DMS153 (cell line): ENCODE data around the gene WFIKKN2.
"Not testable (repeated sequence)": the region's sequence is repeated elsewhere in the genome, so short reads cannot be mapped to it uniquely, and the experiment has no call there.

Experiments used
- DNase-seq: peaks from one replicate; lab custom pipeline; 2025; lab: John Stamatoyannopoulos, UW

WFIKKN2 gene

DNA sequence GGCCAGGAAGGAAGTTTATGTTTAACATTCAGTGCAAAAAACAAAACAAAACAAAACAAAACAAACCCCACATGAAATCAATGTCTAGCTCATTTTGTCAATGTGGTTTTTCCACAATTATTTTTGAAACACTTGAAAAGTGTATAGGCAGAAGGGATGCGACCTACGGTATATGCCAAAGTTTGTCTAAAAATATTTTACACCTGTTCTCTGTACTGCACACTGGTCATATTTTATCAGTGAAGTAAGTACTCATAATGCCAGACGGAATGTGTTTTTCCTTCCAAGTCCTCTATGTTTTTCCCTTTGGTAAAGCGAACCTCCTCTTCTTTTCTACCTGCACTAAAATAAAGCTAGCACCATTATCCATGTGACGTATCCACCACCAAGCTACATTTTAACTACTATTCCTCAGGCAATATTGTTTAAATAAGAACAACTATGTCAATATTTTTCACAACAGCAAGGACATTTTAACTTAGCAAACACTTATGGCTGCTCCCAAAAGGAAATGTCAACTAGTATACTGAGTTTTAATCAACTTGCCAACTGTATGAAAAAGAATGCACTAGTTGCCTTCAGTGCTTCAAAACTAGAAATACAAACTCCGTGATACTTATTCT lies 20.4 kb downstream of the WFIKKN2 start:
- DNase-seq, result peak; percentile 21

DNA sequence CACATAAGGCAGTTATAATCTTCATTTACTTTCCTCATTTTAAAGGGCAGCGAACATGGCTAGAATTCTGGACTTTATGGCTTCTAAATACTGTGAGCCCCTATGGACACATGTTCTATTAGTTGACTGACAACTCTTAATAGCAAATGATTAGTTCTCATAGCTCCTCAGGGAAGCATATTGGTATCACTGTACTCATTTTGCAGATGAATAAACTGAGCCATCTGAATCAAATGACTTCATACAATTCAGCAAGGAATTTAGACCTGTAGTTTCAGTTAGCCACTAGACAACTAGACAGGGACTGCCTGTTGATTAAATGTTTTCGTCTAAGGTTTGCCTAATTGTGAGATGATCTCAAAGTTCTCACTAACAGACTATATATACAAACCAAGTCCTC lies 21.0 kb downstream of the WFIKKN2 start:
- DNase-seq, result no peak

DNA sequence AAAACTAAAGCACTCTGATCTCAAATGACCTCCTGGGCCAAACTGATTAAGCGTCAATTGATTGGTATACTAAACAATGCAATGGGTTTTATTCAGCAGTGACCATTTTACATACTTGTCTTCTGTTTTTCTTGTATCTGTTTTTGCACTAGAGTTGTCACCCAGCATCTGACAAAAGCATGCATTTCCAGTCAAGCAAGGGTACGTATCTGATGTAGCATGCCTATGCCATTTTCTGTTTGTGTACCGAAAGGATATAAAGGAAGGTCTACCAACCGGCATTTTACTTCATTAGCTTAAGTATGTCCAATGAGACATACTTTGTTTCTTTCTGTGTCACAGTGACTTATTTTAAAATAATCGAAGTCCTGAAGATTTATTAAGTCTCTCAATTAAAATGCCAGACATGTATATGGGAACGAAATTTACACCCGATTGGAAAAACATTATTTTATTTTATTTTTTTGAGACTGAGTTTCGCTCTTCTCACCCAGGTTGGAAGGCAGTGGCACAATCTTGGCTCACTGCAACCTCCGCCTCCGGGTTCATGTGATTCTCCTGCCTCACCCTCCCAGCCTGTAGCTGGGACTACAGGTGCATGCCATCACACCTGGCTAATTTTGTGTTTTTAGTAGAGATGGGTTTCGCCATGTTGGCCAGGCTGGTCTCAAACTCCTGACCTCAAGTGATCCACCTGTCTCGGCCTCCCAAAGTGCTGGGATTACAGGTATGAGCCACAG lies 23.3 kb downstream of the WFIKKN2 start:
- DNase-seq, result no peak

DNA sequence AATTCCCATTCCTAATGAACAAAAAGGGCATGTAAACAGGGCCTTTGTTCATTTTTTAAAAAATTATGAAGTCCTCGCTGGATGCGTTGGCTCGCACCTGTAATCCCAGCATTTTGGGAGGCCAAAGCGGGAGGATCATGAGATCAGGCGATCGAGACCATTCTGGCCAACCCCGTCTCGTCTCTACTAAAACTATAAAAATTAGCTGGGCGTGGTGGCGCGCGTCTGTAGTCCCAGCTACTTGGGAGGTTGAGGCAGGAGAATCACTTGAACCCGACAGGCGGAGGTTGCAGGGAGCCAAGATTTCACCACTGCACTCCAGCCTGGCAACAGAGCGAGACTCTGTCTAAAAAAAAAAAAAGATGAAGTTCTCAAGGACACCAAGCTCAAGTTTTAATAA lies 24.3 kb downstream of the WFIKKN2 start:
- DNase-seq, result not testable (repeated sequence)

DNA sequence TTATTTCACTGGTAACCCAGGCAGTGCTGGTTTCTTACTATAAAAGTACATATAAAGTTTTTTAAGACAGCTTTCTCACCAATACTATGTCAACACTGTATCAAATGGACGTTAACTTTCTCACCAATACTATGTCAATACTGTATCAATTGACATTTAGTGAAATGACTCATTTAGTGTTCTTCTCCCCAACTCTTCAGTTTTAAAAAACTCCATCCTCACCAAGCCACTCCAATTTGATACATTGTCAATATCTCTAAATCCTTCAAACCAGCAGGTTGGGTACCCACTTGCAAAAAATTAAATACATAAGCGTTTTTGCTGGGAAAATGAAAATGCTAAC lies 25.9 kb downstream of the WFIKKN2 start:
- DNase-seq, result no peak

DNA sequence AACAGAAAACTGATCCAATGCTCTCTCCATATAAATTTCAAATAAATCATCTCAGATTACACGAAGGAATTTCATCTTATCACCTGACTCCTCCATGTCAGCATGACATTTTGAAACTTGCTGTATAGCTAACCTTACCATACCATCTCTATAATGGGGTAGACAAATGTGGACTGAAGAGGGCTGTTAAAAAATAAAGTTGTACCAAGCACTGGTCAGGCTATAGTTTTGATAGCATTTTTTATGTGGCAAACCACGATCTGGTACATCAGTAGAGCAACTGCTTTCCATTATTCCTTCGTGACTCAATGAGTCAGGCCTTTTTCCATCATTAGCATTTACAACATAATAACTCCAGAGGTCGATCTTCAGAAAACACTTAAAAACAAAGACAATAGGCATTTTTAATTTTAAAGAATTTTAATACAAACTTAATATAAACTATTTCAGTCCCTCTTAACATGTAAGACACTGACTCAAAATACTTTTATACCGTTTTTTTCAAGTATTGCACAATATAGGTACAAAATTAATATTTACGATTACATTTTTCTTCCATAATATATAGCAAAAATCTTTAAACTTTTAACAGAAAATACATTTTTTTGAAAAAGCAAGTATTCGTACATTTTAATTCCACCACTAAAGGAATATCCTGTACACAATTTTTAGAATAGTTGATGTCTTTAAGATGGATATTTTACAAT lies 26.6 kb downstream of the WFIKKN2 start:
- DNase-seq, result no peak

DNA sequence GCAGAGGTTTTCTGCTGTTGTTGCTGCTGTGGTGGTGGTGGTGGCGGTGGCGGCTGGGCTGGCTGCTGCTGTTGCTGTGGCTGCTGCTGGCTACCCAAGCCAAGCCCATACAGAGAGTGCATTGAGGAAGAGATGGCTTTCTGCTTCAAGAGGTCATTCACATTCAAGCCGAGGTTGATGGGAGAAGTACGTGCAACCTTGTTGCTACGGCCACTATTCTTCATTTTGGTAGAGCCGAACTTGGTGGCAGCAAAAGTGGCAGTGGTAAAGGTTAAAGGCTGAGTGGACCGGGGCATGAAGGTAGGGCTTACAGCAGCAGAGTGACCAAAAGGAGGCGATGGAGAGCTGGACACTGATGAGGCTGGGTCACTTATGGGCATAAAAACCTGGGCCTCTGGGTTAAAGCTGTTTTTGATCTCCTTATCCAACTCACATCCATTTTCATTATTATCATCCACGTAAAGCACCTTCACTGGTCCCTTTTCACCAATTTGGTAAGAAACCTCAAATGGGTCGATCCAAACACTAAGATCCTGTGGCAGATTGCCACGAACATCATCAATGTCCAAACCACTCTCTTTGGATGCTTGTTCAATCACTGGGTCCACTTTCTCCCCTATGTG lies 27.9 kb downstream of the WFIKKN2 start:
- no peak for DNase-seq

DNA sequence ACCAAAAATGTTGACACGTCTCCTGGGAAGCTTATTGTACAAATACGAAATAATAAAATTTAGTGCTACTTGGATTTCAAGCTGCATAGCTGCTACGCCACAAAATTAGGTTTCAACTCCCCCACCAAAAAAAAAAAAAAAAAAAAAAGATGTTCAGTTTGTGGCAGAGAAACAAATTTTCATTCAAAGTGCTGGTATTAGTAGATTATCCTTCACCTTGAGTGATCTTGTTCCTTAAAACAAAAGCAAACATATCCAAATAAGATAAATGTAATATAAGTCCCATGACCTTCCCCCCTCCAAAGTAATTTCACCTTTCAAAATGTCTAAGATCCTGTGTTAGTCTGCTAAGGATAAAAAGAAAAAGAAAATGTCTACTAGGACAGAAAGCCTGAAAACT lies 28.5 kb downstream of the WFIKKN2 start:
- no peak for DNase-seq

DNA sequence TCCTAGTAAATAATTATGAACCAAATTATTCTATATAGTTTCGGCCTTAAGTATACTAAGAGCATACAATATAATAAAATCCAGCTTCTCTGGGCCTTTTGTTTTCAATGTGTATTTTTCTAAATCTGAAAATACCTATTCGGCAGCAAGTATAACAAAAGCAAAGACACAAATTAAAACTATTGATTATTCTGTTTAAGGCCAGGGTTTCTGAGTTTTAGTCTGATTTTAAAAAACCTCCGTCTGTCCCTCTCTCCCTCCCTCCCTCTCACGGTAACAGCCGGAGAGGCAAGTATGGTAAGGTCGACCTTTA lies 29.3 kb downstream of the WFIKKN2 start:
- no peak for DNase-seq

DNA sequence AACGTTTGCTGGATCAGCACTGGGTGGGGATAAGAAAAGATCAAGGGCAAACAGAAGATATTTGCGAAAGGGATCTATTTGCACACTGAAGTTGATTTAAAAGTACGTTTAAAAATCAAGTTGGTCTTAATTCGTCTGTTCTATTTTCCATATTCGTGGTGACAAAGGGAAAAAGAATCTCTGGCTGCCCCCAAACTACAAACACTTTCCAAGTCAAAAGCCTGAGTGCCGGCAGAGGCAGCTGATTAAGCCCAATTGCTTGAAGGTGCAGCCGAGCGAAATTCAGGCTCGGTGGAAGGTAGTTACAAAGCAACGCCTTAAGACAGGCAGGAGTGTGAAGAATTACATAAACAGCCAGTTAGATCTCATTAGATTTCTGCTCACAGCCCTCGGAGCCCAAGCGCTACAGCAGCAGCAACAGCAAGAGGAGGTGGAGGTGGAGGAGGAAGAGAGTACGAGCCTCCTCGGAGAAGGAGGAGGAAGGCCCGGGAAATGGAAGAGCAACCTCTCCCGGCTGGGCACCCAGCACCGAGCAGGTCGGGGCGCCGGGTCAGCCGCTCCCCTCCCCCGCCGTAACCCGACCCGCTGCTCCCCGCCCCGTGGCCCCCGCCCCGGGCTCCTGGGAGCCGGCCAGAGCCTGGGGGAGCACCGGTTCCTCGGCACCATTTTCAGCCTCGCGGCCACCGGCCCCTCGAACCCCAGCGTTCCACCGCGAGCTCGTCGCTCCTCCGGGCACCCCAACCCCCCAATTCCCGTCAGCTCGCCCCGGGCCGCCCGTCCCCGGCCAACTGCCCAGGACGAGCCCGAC lies 29.9 kb downstream of the WFIKKN2 start:
- DNase-seq, result no peak

DNA sequence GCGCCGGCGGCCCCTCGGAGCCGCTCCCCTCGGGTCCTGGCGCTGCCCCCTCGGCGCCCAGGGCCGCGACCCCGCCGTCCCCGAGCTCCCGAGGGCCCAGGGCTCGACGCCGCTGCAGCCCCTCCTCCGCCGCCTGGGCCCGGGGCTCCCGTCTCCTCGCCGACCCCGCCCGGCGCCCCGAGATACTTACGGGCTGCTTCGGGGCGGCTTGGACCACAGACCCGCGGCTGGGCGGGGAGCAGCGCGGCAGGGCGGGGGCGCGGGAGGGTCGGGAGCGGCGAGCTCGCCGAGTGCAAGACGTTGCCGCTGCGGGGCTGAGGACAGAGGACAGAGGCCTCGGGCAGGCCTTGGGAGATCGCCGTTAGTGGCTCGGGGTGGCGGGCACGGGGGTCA lies 30.5 kb downstream of the WFIKKN2 start:
- DNase-seq, result no peak

DNA sequence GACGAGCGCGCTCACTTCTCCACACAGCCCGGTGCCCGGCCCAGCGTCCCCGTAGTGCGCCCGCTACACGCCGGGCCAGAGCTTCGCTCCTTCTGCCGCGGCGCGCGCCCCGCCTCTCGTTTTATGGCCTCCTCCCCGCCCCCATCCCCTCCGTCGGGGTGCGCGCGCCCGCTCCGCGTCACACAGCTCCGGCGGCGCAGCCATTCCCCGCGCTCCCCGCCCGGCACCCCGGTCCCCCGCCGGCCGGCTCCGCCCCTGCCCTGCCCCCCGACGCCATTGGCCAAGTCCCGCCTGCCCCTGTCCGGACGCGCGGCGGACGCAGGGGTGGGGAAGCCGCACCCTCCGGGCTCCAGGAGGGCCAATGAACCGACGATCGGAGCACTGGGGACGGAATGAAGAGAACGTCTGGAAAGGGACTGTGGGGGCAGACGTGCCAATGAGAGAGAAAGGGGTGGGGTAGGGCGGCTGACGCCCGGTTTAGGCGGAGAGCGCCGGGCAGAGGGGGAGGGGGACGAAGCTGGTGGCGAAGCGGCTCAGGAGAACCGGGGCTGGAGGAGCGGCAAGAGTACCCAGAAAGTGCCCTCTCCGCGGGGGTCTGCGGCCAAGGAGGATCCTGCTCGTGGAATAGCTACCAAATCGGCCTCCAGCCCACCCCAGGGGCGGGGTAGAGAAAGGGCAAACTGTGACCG lies 31.0 kb downstream of the WFIKKN2 start, which contains the start of gene TOB1:
Gene TOB1, minus strand, starts transcription at position 94 of the 689 bp plus-strand sequence. CDS start 2,337 bp downstream, outside the sequence.
- peak; percentile 96 for DNase-seq

DNA sequence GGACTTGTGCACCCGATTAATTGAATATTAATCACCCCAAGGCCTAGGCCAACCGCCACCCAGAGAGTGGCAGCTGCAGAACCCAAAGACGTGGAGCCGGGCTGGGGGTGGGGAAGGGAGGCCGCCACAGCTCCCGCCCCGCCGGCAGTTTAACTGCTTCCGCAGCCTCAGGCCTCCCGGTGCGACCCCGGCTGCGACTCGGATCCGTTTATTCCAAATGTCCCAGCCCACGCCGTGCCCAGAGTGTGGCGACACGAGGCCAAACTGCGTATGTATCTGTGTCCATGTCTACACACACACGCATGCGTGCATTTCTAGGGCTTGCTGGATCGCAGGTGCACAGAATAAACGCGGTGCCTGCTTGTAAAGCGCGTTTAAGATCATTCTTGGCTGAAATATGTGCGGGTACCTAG lies 31.6 kb downstream of the WFIKKN2 start:
- DNase-seq, result peak; percentile 69

DNA sequence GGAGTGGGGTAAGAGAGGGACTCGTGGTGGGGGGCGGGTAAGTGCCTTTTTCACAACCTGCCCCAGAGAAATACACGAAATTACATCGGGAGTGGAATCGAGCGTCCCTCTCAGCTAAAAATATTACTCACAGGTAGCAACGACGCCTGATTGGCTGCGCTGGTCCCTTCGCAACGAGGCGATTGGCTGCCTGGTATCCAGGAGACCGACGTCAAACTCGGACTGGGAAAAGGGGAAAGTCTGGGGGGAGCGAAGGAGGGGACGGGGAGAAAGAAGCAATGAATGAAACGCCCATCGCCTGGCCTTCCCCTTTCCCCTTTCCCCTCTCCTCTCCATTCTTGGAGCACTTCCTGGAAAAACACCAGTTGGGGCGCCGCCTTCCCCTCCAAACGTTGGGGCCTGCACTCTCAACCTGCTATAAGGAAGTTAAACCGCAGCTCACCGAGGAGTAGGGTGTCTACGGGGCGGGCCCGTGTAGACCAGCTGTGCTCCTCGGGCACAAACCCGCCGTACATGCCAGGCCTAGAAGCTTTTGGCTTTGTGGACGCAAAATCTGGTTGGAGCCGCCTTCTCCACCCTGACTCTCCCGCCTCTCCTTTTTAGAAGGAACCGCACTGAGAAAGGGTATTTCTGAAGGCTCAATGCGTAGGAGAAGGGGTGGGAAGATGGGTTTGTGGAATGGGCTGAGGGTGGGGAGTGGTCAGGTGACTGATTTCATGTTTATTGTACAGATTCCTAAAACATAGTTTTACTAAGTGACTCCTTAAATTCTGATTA lies 32.2 kb downstream of the WFIKKN2 start:
- peak; percentile 94 for DNase-seq

DNA sequence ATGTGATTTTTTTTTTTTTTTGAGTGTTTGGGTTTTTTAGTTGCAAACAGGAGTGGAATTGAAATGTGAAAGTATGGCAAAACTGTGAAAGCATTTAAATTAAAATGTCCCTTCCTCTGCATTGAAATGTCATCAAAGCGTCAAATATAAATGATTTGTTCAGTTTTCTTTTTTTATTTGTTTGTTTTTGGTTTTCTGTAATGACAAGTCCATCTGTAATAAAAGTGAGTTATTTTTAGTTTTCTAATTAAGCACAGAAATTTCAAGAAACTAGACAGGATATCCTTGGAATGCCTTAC lies 32.7 kb downstream of the WFIKKN2 start:
- no peak for DNase-seq

DNA sequence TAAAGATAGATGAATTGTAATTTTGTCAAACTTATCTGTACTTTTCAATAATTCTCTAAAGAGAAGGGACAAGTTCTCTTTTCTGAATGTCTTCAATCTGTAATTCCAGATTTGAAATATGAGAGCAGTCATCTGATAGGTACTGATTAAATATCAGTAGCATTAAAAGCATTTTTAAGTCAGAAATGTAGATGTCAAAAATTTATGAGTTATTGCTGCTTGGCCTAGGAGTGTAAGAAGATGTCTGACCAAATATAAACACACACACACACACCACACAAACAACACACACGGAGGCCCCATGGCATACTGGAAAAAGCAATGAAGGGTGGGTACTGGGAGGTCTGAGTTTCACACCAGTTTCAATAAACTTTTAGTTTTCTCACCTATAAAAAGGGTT lies 33.2 kb downstream of the WFIKKN2 start:
- no peak for DNase-seq

DNA sequence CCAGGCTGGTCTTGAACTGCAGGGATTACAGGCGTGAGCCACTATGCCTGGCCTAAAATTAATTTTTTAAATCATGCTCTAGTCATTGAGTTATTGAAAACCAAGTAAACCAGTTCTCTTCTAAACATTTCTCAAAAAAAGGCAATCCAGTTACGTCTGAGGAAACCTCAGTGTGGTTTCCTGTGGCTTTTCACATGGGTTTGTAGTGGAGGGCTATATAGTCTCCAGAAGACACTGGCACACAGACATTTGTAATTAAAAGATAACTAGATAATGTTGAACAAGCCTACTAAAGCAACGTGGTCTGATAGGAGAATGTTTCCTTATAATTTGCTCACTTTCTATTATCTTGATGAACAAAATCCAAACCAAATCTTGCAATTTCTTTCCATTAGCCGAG lies 36.0 kb downstream of the WFIKKN2 start:
- no peak for DNase-seq

DNA sequence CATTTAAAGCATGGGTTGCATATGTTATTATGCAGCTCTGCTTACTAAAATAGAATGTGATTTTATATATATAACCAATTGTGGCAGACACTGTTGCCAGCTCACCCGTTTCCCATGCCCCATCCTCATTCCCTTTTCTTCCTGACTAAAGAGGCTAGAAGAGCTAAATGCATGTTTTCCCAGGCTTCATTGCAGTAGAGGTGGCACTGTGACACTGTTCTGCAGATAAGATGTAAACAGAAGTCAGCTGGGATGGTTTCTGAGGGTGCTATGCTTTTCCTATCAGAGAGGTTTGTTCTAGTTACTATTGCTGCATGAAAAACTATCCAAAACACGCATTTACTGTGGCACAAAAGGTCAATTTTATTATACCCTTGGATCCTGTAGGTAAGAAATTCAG lies 36.5 kb downstream of the WFIKKN2 start:
- DNase-seq, result no peak

DNA sequence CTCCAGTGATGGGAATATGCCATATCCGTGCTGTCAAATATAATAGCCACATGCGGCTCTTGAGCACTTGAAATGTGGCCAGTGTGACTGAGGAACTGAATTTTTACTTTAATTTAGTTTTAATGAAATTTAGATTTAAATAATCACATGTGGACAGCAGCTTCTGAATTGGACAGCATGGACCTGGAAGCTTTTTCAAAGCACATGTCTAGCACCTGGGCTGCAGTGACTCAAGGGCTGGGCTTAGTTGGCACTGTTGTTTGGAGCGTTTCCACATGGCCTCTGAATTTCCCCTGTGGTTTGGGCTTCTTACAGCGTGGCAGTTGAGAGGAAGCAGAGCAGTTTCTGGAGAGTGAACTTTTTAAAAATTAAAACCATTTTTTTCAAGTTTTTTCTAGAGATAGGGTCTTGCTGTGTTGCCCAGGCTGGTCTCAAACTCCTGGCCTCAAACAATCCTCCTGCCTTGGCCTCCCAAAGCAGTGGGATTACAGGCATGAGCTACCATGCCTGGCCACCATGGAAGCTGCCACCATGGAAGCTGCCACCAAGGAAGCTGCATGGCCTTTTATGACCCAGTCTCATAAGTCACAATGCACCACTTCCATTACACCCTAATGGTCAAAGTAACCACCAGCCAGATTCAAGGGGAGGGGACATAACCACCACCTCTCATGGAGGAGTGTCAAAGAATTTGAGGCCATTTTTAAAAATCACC lies 37.5 kb downstream of the WFIKKN2 start:
- no peak for DNase-seq

DNA sequence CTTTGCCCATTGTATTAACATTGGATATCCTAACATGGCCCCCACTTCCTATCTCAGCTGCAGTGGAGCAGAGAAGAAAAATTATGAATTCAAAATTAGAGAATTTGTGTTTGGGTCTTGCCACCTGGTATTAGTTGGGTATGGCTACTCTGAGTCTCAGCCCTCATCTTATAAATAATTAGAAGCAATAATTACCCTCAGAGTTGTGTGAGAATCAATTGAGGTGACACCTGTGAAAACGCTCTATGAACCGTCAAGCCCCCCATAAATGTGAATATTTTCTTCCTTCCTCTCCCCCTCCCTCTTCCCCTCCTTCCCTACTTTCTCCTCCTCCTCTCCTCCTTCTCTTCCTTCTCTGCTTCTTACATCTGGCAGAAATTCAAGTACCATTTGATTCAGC lies 39.7 kb downstream of the WFIKKN2 start:
- no peak for DNase-seq
